HG03175 (cell line): Measurements from ENCODE around the gene RAD51B.
"Not testable (repeated sequence)": the region's sequence is repeated elsewhere in the genome, so short reads cannot be mapped to it uniquely, and the experiment has no call there.

Source experiments
- ATAC-seq: cut with Tn5 transposase; IDR thresholded peaks from one replicate; pipeline ENCODE4 v1.9.1; 2021; ENCODE audit warnings: mild to moderate bottlenecking, moderate library complexity; ENCODE audit not compliant: unreplicated experiment

The RAD51B gene

GRCh38 chr14:67942080-67942710 lies 122.6 kb downstream of the RAD51B start:
- ATAC-seq = no peak

- ATAC-seq = no peak
Measured at GRCh38 chr14:67943947-67944346, 124.4 kb downstream of the RAD51B start.

- ATAC-seq = no peak
Measured at GRCh38 chr14:67944605-67945004, 125.0 kb downstream of the RAD51B start.

GRCh38 chr14:67949771-67950170 lies 130.2 kb downstream of the RAD51B start:
- no peak for ATAC-seq

GRCh38 chr14:67950386-67950785 lies 130.8 kb downstream of the RAD51B start:
- no peak for ATAC-seq

- no peak for ATAC-seq
Measured at GRCh38 chr14:67951529-67952135, 132.1 kb downstream of the RAD51B start.

- ATAC-seq = no peak
Measured at GRCh38 chr14:67952381-67952780, 132.8 kb downstream of the RAD51B start.

- no peak for ATAC-seq
Measured at GRCh38 chr14:67952786-67953185, 133.2 kb downstream of the RAD51B start.

GRCh38 chr14:67955261-67955660 lies 135.7 kb downstream of the RAD51B start:
- no peak for ATAC-seq

GRCh38 chr14:67957946-67958345 lies 138.4 kb downstream of the RAD51B start:
- no peak for ATAC-seq

GRCh38 chr14:67961676-67962075 lies 142.1 kb downstream of the RAD51B start:
- ATAC-seq = no peak

GRCh38 chr14:67962215-67962644 lies 142.7 kb downstream of the RAD51B start:
- no peak for ATAC-seq

- no peak for ATAC-seq
Measured at GRCh38 chr14:67963545-67963944, 144.0 kb downstream of the RAD51B start.

- ATAC-seq = no peak
Measured at GRCh38 chr14:67963960-67964812, 144.6 kb downstream of the RAD51B start.

- no peak for ATAC-seq
Measured at GRCh38 chr14:67965696-67966095, 146.1 kb downstream of the RAD51B start.

GRCh38 chr14:67967206-67967605 lies 147.6 kb downstream of the RAD51B start:
- no peak for ATAC-seq

GRCh38 chr14:67967970-67968369 lies 148.4 kb downstream of the RAD51B start:
- not testable (repeated sequence) for ATAC-seq

- ATAC-seq = no peak
Measured at GRCh38 chr14:67970923-67971322, 151.3 kb downstream of the RAD51B start.

- no peak for ATAC-seq
Measured at GRCh38 chr14:67971627-67972625, 152.3 kb downstream of the RAD51B start.

- no peak for ATAC-seq
Measured at GRCh38 chr14:67973436-67973835, 153.9 kb downstream of the RAD51B start.

- no peak for ATAC-seq
Measured at GRCh38 chr14:67975470-67975869, 155.9 kb downstream of the RAD51B start.
